GM19239 (cell line): ENCODE results near the gene GLIS1.

Experiments
- DNase-seq: peaks from one replicate; pipeline ENCODE4 v3.0.0; 2011; ENCODE audit warnings: low spot score; ENCODE audit not compliant: insufficient read length
- FAIRE-seq: peaks from 2 replicates; lab custom pipeline; 2011; peaks lifted over from hg19 to GRCh38; lab: Jason Lieb, UNC

Gene GLIS1

GRCh38 chr1:53696571-53696970, 42.4 kb downstream of the GLIS1 start:
- no peak for FAIRE-seq
- no peak for DNase-seq

- DNase-seq (no peak), FAIRE-seq (no peak)
Observed at GRCh38 chr1:53696051-53696450, 42.9 kb downstream of the GLIS1 start.

- DNase-seq = no peak
- no peak for FAIRE-seq
Observed at GRCh38 chr1:53695116-53695515, 43.8 kb downstream of the GLIS1 start.

DNA sequence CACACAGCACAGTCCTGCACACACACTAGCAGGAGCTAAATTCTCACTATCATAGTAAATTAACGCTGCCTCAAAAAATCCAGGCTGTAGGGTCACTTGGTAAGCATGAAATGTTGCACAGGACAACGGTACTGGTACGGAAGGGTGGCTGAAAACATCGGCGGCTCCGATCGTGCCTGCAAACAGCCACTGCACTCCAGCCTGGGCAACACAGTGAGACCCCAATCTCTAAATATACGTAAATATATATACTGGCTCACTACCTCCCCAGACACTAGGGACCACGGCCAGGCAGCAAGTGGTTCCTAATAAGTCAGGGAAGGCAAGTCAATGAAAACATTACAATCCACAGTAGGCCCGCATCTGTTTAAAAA, 44.3 kb downstream of the GLIS1 start:
- no peak for FAIRE-seq
- DNase-seq = no peak

DNA sequence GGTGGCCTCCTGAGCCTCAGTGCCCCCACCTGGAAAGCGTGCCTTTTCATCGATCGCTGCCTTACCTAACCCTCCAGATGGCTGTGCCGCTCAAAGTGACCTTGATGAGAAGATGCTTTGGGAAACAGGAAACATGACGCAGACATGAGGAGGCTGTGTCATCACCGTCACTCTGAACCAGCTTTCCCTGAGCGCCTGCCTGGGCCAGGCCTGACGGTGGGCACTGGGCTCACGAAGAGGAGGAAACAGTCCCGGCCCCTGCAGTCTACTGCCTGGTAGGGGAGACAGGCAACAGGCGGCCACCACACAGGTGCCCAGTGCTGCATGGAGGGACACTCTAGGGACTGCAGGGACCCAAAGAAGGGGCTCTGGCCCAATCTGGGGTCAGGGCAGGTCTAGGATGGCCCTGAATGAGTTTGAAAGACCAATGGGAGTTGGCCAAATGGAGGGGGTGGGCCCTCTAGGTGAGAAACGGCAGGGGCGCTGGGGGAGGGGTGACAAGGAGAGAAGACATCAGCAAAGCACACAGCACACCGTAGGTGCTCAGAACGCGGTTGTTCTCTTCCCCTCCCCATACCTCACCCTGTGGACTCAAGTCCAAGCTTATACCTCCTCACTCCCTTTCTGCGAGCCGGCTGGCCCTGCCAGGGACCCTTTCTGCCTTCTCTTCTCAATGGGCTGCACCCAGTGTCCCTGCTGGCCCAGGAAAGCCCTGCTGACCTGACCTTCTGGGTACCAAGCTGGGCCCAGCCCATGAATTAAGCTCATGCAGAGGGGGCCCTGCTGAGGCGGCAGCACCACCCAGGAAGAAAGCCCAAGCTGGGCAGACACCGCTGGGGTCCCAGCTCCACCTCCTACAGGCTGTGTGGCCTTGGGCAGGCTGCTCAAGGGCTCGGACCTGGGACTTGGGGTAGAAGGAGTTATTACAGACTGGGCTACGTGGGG, 44.9 kb downstream of the GLIS1 start:
- FAIRE-seq = no peak
- DNase-seq = no peak

- DNase-seq (no peak), FAIRE-seq (no peak)
Observed at GRCh38 chr1:53693339-53693738, 45.6 kb downstream of the GLIS1 start.

GRCh38 chr1:53691326-53691725, 47.6 kb downstream of the GLIS1 start:
- FAIRE-seq = no peak

GRCh38 chr1:53690411-53690810, 48.6 kb downstream of the GLIS1 start:
- DNase-seq = no peak
- no peak for FAIRE-seq

More at GRCh38 chr1:53691326-53691725, 47.6 kb downstream of the GLIS1 start:
- no peak for DNase-seq

DNA sequence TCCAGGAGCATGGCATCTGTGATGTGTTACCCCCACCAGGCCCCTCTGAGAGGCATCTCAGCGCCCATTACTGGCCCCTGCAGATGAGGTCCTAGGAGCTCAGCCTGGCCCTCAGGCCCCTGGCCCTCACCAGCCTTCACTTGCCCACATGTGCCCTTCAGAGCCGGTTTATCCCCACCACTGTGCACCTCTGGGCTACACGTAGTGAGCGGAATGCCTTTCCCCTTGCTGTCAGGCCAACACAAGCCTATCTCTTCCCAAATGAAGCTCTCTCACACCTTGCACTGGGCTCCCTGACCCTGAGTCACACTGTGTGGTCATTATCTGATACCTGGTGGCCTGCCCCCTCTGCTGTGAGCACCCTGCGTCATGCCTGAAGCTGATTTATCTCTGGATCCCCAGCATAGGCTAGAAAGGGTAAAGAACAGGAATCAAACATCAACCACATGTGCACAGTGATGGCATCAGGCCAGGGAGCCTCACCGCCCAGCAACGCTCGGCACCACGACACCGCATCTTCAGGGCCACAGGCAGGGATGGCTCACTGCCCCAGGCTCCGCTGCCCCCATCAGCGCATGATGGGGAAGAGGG, 49.1 kb downstream of the GLIS1 start:
- DNase-seq (no peak), FAIRE-seq (no peak)

- DNase-seq = no peak
- FAIRE-seq = no peak
Observed at GRCh38 chr1:53689223-53689622, 49.7 kb downstream of the GLIS1 start.

DNA sequence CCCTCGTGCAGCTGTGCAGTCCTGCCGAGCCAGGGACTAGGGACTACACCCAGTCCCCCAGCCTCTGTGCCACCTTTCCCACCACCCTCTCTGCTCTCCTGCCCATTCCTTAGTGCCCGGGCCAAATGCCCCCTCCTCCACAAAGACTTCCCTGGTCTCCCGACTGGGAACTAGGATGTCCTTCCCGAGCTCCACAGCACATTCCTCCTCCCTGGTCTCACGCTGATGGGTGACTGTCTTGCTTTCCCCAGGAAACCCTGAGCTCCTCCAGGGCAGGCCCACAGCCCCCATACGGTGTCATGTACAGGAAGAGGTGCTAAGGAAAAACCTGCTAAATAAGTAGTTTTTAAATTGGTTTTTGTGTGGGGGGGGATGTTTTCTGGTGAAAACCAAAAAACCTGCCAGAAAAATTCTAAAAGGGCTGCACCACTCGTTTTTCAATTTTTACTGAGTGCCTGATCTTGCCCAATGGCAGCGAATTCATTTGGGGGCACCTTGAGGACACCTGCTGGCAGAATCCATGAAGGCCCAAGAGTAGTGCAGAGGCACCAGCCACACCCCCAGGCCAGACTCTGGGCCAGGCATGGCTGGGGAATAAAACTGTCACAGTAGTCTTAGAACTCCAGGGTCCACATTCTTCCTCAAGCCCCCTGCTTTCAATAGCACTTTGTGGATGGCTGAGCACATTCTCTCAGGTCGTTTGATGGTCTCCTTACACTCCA, 50.4 kb downstream of the GLIS1 start:
- no peak for FAIRE-seq

DNA sequence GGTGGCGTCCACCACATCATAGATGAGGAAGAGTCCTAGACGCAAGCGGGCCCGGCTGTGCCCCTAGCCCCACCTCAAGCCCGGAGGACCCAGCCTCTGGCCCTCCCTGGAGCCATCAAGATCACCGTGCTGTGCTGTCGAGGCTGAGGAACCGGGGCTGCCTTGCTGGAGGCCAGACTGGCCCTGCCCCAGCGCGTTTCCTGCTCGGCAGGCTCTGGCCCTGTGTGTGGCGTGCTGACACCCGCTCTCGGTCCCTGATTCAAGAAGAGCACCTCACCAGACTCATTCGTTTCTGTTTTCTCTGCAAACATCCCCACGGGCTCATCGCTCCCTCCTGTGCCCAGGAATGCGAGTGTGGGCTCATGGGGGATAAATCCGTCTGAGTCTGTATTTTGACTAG, 51.1 kb downstream of the GLIS1 start:
- FAIRE-seq (no peak), DNase-seq (no peak)

More for the DNA sequence above, 50.4 kb downstream of the GLIS1 start:
- DNase-seq = no peak

DNA sequence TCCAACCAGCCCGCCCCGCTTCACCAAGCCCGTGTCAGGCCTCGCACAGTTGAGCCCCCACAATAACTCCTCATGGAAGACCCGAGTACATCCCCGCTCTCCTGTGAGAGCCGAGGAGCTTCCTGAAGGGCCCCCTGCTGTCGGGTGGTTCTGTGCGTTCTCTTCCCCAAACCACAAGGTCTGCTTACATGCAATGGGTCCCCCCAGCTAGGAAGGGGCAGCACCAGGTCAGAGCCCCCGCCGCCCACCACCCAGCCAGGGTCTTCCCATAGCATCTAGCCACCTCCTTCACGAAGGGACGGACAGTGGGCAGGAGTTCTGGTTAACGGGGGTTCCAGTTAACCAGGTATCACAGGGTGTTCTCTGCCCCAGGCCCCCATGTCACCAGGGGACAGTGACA, 51.5 kb downstream of the GLIS1 start:
- DNase-seq (no peak), FAIRE-seq (no peak)

DNA sequence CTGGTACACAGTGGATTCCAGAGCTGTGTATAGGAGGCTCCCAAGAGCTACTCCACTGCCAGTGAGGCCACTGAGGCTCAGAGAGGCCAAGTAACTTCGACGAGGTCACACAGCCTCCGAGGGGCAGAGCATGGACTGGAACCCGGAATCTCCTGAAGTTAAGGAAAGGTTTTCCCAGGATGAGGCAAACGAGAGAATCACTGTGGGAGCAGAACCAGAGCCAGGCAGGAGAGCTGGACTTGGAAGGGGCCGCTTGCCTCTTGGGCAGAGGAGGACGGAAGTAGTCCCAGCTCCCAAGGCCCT, 52.0 kb downstream of the GLIS1 start:
- FAIRE-seq = no peak
- no peak for DNase-seq

DNA sequence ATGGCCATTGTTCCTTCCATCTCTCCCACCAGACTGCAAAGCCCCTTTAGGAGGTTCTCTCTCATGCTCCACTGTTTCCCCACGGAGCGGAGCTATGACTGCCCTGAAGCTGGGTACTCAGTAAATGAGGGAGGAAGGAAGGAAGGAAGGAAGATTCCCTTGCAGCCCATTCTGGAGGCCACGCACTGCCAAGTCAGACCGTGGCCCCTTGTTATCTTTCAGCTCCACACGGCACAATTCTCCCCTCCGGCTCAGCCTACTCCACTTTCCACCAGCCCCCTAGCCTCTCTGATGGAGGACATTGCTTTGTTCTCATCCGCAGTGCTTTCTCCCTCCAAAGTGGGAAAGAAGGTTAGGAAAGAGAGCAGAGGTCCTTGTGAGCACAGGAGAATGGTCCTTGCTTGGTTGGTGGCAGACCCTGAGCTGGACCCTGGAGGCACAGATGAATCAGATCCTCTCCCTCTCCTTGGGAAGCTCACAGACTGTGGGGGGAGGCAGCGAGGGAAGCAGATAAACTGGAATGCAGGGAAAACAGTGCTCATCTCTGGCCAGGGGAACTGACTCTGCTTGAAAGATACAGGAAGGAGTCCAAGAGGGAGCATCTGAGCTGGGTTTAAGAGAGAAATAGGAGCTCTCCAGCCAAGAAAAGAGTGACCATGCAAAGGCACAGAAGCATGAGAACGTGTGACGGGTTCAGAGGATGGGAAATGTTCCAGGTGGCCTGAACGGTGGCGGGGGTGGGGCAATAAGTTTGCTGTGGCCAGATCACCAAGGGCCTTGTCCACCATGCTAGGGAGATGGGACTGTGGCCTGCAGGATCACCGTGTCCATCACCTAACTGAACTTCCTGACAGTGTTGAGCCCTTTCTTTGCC, 52.6 kb downstream of the GLIS1 start:
- FAIRE-seq = no peak
- DNase-seq = no peak

DNA sequence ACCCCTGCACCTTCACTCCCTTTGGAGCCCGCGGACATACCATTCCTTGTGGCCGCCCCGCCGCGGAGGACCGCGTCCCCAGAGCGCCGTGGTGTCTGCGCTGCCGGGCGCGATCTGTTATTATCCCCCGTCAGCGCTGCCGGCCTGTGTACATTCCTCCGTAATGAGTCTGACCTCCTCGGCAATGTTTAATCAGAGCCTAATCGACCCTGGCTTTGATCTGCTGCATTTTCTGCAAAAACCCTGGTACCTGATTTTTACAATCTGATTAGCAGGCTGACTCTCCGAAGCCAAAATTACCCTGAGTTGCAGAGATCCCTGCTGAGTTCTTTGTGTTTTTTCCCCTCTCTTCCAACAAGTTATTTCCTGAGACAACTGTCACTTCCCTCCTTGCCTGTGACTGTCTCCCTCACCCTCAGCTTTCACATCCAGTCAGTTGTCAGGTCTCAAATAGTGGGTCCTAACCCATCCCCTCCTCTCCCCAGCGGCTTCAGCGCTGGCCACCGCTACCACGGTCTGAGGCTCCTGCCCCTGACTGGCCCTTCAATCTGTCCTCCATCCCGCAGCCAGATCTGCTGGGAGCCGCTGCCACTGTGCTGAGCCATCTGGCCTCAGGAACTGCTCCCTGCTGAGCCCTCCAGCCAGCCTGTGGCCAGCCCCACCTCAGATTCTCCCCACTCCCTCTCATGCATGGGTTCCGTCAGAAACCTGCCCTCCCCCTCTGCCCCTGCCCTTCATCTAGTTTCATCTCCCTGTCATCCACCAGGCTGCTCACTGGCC, 53.5 kb downstream of the GLIS1 start:
- DNase-seq (no peak), FAIRE-seq (no peak)

- DNase-seq = no peak
- no peak for FAIRE-seq
Observed at GRCh38 chr1:53684741-53685140, 54.2 kb downstream of the GLIS1 start.

- no peak for DNase-seq
- FAIRE-seq = no peak
Observed at GRCh38 chr1:53683986-53684740, 54.8 kb downstream of the GLIS1 start.

DNA sequence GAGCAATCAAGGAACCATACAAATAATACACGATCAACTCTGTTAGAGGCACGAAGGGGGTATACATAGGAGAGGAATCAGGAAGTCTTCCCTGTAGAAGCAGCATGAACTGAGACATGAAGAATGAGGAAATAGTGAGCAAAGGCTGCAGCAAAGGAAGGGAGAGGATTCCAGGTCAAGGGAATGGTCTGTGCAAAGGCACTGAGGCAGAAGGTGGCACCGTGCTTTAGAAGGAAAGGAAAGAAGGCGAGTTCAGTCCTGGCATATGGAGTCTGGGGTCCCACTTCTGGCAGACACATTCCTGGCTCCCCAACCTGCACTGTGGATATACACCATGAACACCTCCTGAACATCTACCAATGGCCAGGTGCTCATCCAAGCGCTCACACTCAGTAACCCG, 56.1 kb downstream of the GLIS1 start:
- no peak for DNase-seq
- FAIRE-seq = no peak
